ENCODE data around the gene SIX2. TPM values are rescaled to one million over a fixed set of nuclear protein-coding genes. Genes with fewer than 3 reads are reported as not detected.

Gene SIX2
- total and polyA plus RNA-seq, 2 of the 8 experiments (the other 6 are each of a cell fraction or from before 2014, with no cell fraction given): 0.47 to 1.0 TPM

- no peak for TF ChIP-seq CHD7 (IDR thresholded peaks at IDR 0.05; ENCODE audit: insufficient replicate concordance, low read length)
- TF ChIP-seq JUN (IDR thresholded peaks at IDR 0.05; ENCODE audit: low read depth, low read length): no peak
- TF ChIP-seq BACH1 (IDR thresholded peaks at IDR 0.05; ENCODE audit: low read length): no peak
- no peak for TF ChIP-seq CBX8 (IDR thresholded peaks at IDR 0.05; ENCODE audit: borderline replicate concordance, low read depth, low read length)
- no peak for TF ChIP-seq EP300 (IDR thresholded peaks at IDR 0.05; ENCODE audit: borderline replicate concordance in 1 of 2, low read depth in 2 of 2, low read length in 2 of 2)
Observed at GRCh38 chr2:44967056-44967455, 42.2 kb downstream of the SIX2 start (continued).
